NCI-H2107 treated with DMSO at 0.1 percent for 48 hours (cell line): ENCODE measurements around the gene RIN1.

Experiments used
- DNase-seq: peaks from one replicate; lab custom pipeline; 2025; ENCODE audit not compliant: unreplicated experiment; lab: John Stamatoyannopoulos, UW

Gene RIN1

DNA sequence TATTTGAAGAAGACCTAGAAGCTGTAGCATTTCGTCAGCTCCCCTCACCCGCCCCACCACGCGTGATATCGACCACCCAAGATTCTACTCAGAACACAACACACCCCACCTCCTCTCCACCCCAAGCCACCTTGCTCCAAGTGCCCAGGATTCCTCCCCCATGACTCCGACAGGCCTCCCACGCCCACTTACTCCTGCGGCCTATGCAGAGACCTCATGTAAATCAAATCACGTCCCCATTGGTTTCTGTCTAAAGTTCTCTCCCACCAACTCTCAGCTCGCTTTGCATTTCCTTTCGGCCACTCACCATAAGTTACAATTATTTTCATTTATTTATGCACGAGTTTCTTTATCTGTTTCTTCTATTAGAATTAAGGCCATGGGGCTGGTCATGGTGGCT, 33.6 kb downstream of the RIN1 start:
- DNase-seq, result no peak

DNA sequence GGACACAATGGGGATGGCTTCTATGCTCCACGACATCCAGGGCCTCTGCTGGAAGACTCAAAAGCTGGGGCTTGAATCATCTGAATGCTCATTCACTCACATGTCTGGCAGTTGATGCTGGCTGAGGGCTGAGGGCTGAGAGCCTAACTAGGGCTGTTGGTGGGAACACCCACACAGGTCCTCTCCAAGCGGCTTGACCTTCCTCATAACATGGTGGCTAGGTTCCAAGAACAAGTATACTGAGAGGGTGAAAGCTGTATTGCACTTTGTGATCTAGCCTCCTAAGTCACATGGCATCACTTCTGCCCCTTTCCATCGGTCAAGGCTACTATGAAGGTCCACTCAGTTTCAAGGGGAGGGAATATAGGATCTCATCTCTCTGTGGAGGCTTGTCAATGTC, 37.0 kb downstream of the RIN1 start:
- DNase-seq, result no peak

DNA sequence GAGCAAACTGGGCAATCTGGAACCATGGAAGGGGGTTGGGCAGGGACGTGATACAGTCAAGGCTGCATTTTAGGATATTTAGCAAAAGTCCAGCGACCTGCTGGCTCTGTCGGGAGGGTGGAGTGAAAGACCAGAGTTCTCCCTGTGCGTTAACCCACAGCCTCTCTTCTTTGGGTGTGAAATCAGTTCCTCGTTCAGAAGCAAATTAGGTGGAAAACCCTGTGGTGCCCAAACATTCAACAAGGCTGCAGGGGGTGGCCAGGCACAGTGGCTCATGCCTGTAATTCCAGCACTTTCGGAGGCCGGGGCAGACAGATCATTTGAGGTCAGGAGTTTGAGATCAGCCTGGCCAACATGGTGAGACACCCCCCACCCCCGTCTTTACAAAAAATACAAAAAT, 38.6 kb downstream of the RIN1 start:
- no peak for DNase-seq

DNA sequence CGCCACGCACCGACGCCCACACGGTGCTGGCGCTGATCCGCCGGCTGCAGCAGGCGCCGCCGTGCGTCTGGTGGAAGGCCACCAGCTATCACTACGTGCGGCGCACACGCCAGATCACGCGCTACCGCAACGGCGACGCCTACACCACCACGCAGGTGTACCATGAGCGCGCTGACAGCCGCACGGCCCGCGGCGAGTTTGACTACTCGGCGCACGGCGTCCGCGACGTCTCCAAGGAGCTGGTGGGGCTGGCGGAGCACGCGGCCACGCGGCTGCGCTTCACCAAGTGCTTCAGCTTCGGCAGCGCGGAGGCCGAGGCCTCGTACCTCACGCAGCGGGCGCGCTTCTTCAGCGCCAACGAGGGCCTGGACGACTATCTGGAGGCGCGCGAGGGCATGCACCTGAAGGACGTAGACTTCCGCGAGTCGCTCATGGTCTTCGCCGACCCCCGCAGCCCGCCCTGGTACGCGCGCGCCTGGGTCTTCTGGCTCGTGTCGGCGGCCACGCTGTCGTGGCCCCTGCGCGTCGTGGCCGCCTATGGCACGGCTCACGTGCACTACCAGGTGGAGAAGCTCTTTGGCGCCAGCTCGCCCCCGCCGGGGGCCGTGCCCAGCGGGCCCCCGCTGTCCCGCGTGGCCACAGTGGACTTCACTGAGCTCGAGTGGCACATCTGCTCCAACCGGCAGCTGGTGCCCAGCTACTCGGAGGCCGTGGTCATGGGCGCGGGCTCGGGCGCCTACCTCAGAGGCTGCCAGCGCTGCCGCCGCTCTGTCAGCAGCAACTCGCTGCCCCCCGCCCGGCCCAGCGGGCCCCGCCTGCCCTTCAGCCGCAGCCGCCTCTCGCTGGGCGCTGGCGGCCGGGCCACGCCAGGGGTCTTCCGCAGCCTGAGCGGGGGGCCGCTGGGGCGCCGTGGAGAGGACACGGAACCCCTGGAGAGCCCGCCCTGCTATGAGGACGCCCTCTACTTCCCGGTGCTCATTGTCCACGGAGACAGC, 41.3 kb downstream of the RIN1 start:
- no peak for DNase-seq

DNA sequence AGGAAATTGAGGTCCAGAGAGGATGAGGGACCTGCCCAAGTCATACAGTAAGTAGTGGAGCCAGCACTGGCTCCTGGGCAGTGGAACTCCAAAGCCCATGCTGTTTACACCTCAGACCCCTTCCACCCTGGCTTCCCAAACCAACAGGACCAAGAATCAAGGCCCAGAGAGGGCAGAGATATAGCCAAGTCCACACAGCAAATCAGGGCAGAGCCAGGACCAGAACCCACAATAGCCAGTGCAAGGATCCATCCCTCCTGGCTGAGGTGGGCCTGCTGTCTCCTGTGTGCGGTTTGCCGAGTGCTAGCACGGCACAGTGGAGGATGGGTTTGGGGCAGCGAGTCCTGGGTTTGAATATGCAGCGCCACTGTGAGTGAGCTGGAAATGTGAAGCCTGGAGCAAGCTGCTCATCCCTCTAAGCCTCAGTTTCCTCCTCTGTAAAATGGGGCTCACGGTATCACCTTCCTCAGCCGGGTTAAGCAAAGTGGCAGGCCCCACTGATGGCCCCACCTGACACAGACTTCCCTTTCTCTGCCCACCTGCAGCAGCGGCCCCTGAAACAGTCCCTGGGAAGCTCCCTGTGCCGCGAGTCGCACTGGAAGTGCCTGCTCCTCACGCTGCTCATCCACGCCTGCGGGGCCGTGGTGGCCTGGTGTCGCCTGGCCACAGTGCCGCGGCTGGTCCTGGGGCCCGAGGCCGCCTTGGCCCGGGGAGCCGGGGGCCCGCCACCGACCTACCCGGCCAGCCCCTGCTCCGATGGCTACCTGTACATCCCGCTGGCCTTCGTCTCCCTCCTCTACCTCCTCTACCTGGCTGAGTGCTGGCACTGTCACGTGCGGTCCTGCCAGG, 42.2 kb downstream of the RIN1 start:
- no peak for DNase-seq

DNA sequence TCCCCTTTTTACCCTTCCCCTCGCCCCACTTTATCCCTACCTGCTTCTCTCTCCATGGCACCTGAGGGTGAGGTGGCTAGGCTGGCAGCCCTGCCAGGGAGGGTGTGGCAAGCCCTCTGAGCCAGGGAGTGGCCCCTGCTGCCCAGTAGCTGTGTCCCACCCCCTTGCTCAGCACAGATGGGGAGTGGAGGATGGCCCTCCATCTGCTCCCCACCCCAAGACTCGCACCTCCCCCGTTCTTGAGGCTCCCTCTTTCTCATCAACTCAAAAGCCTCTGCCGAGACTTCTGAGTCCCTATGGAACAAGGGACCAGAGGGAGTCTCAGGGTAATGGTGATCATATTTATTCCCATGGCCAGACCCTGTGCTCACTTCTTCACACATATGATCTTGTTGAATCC, 42.9 kb downstream of the RIN1 start:
- no peak for DNase-seq

DNA sequence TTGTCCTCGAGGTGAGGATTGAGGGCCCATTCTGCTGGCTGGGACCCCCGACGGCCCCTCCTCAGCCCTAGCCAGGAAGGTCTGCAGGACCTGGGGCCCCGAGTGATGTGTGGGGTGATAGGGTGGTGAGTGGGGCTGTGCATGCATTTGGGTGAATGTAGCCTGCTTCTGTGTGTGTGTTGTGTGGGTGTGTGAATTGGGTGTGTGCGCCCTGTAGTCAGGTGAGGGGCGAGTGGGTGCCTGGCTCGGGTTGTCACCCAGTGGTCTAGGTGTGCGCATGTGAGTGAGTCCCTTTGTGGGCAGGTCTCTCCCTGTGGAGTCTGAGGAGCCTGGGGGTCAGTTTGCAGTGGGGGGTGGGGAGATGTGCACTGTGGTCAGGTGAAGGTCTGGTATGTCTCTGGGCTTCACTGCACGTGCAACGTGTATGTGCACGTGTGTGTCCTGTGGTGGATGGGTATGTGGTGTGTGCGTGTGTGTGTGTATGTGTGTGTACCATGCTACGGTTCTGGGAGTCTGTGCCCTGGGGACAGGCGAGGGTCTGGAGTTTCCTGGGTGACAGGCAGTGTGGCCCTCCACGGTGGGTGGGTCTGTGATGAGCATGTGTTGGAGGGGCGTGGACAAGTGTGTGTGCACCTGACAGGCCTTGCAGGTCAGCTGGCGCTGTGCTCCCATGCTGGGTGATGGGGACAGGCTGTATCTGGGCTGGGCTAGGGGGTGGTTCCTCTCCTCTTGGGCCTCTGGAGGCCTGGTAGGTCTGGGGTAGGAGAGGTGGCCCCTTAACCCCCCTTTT, 43.5 kb downstream of the RIN1 start:
- DNase-seq, result no peak

DNA sequence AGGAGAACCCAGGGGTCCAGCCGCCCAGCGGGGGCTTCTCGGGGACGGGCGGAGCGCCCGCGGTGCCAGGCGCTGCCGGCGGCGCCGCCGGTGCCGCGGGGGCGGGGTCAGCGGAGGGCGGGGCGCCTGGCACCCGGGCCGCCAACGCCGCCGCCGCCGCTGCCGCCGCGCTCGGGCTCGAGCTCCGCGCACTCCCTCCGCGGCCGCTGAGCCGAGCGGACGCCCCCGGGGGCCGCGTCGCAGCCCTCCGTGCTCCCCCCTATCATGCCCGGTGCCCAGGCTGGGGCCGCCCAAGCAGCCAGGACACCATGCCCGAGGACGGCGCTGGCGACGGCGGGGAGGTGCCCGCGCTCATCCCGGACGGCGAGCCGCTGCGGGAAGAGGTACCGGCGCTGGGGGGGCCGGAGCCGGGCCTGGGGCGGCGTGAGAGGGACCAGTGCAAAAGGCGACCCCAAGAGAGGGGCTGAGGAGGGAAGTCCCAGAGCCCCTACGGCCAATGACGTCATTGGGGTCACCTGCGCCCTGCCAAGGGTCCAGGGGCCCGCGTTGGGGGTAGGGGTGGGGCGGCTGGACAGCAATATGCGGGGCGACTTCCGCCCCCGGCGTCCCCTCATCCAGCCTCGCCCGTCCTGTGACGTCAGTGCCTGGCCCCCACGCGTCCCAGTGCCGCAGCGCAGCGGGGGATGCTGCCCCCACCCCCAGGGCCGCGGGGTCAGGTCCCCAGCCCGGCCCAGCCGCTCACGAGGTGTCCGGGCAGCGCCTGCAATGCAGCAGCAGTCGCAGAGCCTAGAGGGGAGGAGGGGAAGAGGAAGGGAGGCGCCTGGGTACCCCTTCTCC, 44.3 kb downstream of the RIN1 start, which contains the start of gene TMEM151A:
Gene TMEM151A (plus strand): TSS at position 189 of the 837 bp plus-strand sequence. CDS start 120 bp downstream, at position 309.
- no peak for DNase-seq

DNA sequence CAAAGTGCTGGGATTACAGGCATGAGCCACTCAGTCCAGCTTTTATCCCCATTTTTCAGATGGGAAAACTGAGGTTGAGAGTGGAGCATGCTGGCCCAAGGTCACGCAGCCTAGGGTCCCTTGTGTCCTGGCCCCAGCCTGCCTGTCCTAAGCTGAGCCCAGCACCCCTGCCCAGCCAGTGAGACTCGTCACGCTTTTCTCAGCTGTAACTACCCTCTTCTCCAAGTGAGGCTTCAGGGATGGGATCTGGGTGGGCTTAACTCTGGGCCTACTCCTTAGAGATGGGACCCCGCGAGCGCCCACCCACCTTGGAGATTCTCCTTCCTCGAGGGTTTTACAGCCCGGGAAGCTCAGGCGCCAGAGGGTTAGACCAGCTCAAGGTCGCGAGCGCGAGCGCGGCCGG, 44.9 kb downstream of the RIN1 start:
- DNase-seq, result no peak

DNA sequence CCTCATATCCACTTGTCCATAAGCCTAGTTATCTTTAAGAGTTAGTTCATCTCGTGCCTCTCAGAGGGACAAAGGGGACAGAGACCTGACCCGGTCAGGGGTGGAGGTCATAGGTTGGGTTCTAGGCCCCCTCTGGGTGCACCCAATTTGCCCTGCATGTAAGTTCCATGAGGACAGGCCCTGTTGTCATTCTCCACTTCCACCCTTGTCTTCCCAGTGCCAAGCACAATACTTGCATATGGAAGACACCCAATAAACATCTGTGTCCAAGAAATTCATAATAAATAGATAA, 46.0 kb downstream of the RIN1 start:
- DNase-seq, result no peak

DNA sequence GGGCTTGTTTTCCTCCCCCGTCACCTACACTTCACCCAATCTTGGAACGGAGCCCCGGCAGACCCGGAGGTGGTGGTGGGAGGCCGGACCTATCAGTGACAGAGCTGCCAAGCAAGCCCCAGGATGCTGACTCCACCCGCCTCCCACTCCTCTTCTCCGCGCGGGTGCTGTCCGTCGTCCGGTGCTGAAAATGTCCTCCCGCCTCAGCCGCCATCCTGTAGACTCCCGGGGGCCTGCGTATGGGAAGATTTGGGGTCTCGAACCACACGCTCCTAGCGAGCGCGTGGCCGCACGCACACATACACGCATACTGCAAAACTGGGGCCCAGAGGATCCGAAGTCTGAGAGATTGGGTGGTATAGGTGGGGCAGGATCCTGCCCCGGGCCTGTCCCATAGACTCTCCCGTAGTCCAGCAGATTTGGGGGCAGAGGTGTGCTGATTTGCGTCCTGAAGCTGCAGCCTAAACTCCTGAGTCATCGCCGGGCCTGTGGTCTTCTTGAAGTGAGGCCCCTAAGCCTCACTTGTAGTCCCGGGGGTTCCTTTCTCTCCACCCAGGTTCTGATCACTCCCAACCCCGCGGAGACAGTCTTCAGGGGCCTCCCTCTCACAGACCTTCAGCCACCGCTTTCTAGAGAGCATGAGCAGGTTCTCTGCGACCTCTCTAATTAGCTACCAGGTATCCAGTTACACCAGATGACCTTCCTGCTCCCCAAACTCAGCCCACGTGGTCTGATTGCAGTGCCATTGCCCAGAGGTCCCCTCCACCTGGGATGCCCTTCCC, 46.5 kb downstream of the RIN1 start:
- peak; percentile 58 for DNase-seq

DNA sequence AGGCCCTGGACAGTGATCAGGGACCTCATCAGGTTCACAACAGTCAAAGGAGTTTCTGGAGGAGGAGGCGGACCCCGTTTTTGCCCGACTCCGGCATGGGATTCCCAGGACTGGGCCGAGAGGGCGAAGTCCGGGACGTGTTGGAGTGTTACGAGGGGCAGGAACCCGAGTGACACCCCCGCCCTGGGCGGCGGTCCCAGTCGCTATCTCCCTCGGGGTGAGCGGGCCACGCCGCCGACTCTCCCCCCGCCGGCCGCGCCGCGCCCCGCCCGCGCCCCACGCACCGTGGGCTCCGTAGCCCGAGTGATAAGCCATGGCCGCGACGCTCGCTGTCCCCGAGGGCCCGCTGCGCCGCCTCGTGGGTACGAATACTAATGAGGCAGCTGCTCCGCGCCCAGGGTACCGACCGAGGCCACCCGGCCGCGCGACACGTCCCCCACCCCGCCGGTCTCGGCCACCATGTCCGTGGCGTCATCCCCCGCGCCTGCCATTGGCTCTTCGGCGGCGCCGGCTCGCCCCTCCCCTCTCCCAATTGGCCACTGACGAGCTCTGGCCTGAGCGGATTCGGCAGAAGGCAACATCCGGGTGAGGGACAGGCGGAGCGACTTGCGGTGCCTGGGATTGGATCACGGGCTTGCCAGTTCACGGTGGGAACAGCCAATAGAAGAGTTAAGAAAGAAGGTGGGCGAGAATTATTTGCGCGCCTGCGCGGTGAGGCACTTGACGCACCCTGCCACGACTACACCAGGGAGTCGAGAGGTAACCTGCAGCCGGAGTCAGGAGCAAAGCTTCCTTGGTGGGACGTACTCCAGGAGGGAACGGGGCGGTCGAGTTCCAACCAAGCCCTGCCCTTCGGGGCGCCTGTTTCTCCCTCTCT, 47.3 kb downstream of the RIN1 start, which contains the start of gene YIF1A:
Gene YIF1A (minus strand): TSS at position 473 of the 877 bp plus-strand sequence. CDS start 158 bp downstream, at position 315.
- DNase-seq, result peak; percentile 97

DNA sequence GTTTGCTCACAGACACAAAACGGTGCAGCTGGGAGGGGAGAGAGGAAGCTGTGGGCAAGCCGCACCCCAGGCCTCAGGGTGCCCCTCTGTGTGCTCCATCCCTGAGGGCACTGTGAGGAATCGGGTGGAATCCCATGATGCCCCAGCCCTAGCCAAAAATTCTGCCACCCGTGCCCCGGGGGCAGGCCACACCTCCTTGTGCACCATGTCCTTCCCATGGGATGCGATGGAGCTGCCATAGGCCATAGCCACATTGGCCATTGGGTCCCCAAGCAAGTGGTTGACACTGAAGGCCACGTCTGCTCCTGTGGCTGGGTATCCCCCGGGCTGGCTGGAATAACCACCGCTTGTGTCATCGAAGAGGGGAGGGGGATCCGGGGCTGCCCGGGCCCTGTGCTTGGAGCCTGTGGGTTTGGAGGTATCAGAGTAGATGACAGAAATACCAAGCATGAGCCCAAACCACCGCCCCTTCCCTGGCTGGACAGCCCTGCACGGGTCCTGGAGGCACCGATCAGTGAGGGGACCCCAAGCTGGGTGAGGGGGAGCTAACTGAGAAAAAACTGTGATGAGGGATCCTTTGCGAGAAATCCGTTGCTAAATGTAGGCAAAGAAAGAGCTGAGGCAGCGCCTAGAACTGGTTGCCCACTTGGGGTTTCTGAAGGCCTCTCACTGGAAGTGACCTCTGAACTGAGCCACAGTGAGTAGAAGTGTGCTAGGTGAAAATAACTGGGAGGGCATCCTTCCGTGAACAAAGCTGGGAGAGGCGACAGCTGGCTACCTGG, 48.2 kb downstream of the RIN1 start:
- DNase-seq, result no peak

DNA sequence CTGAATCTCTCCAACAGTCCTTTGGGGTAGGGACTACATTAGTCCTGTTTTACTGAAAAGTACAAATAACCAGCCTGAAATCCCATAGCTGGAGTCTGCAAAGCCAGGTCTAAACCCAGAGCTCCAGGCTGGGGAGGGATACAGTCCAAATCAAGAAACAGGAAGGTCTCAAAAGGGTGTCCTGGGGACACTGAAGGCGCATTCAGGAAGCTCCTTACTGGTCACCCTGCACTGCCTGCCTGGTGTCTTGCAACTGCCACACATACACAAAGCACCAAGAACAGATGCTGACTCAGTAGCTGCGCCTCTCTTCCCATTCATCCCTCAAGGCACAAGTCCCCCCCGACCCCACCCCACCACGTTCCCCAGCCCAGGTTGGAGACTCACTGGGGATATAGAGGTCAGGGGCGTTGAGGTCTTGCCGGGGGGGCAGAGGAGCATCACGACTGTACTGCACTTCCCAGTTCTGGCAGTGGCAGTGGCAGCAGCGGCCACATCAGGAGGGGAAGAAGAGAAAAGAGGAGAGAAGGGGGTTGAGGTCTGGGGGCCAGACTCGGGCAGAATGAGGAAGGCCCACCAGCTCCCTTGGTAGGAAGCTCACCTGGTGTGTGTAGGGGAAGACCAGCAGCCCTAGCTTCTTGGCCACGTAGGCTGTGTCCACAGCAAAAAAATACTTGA, 48.9 kb downstream of the RIN1 start:
- no peak for DNase-seq

DNA sequence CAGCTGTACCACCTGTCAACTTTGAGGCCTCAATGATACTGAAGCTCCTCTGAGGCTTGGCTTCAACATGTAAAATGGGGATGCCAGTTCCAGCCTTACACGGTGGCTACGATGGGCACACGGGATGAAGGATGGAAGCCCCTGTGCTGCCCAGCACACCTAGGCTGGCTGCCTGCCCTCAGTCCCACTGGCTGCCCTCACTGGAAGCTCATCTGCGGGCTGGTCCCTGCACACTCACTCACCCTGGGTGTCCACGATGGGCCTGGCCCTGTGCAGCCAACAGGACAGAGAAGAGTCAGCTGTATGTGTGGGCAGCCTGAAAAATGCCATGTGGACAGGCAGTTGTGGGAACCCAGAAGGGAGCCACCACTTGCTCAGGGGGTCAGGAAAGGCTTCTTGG, 49.5 kb downstream of the RIN1 start:
- no peak for DNase-seq

DNA sequence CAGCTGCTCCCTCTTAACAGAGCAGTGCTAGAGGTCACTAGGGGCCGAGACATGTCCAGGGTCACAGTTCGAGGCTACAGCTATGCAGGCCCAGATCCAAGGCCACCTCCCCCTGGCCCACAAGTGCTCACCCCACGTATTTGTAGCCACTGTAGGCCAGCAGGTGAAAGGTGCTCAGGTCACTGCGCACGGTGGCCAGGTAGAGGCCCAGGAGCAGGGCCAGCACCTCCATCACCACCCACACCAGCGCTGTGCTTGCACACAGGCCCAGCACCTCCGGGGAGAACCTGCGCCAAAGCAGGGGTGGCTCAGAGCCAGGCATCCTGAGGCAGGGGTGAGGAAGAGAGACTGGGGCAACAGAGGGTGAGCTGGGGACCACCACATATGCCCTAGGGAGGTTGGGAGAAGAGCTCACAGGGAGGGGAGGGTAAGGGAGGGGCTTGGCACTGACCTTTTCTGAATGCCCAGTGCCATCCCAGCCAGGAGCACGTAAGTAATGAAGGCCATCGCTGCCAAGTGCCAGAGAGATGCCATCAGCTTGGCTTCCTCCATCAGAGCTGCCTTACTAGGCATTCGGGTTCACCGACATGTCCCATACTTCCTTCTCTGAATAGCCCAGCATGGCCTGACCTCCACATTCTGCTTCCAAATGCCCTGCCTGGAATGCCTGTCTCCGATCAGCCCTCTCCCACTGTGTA, 50.8 kb downstream of the RIN1 start:
- DNase-seq, result no peak
